Kidney epithelial cell (primary cell): ENCODE measurements around the gene OPA1. TPM values are rescaled to one million over a fixed set of nuclear protein-coding genes. Genes with fewer than 3 reads are reported as not detected.

Experiments
- DNase-seq: peaks from one replicate; pipeline ENCODE4 v3.0.0-alpha.2; 2010; ENCODE audit warnings: low read depth
- H3K27me3 ChIP-seq: 2 replicates; pipeline ENCODE4 v1.6.0; 2011; ENCODE audit warnings: low read length; ENCODE audit not compliant: control insufficient read depth, insufficient read depth
- H3K36me3 ChIP-seq: 2 replicates; pipeline ENCODE4 v1.5.1; 2011; ENCODE audit warnings: low read length; ENCODE audit not compliant: control insufficient read depth, insufficient read depth
- H3K4me3 ChIP-seq: 2 replicates; pipeline ENCODE4 v1.5.1; 2011; ENCODE audit warnings: low read depth, mild to moderate bottlenecking, control low read depth, low read length
- CTCF ChIP-seq: IDR thresholded peaks from 2 replicates; pipeline ENCODE4 v1.5.1; 2011; ENCODE audit warnings: mild to moderate bottlenecking, moderate library complexity, low read length, control low read depth, inconsistent platforms; ENCODE audit not compliant: insufficient read depth, poor library complexity, severe bottlenecking
- total RNA-seq: library from RNA; depleted of rRNA; stranded (reverse); fragments of >200 nt; gene quantifications from 2 replicates; pipeline ENCODE4 v1.2.3, GENCODE V29; 2015

The OPA1 gene
- total RNA-seq, 1 donor from 2014 or later, result 60.6 TPM

GRCh38 chr3:193693774-193694173 lies 100.8 kb downstream of the OPA1 start:
- no peak for DNase-seq
- no peaks in the 10 kb centered on the region for H3K36me3 ChIP-seq
- no peak overlapping the region for H3K4me3 ChIP-seq
- no peaks in the 10 kb centered on the region for H3K27me3 ChIP-seq
- TF ChIP-seq CTCF, result no peak

- Histone ChIP-seq H3K4me3 (no peak overlapping the region), H3K36me3 (no peaks in the 10 kb centered on the region), H3K27me3 (no peaks in the 10 kb centered on the region)
- DNase-seq, result peak; percentile 79
- no peak for TF ChIP-seq CTCF
These were observed 109.1 kb downstream of the OPA1 start for GRCh38 chr3:193701953-193702635.

- Histone ChIP-seq H3K36me3 (no peaks in the 10 kb centered on the region), H3K27me3 (no peaks in the 10 kb centered on the region), H3K4me3 (no peak overlapping the region)
- DNase-seq, result no peak
- TF ChIP-seq CTCF, result no peak
These were observed 110.0 kb downstream of the OPA1 start for GRCh38 chr3:193702967-193703366.

- Histone ChIP-seq H3K4me3 (no peak overlapping the region), H3K27me3 (no peaks in the 10 kb centered on the region), H3K36me3 (no peaks in the 10 kb centered on the region)
- DNase-seq, result no peak
- TF ChIP-seq CTCF, result no peak
These were observed 111.4 kb downstream of the OPA1 start for GRCh38 chr3:193704431-193704830.

- TF ChIP-seq CTCF, result no peak
- Histone ChIP-seq H3K36me3 (no peaks in the 10 kb centered on the region), H3K27me3 (no peaks in the 10 kb centered on the region), H3K4me3 (no peak overlapping the region)
- no peak for DNase-seq
These were observed 115.3 kb downstream of the OPA1 start for GRCh38 chr3:193708270-193708669.
